Lung (tissue), 12 donors: ENCODE results near the gene NTM. TPM values are rescaled to one million over a fixed set of nuclear protein-coding genes. Genes with fewer than 3 reads are reported as not detected.

ENCODE experiments used
- ATAC-seq: fragments of 200-7000 bp; cut with Tn5 transposase; one replicate; pipeline ENCODE4 v1.9.1; 2020; ENCODE audit warnings: moderate number of reproducible peaks; ENCODE audit not compliant: insufficient read depth, low FRiP score
- DNase-seq, 3 donors: peaks; one replicate each; pipeline ENCODE4 v3.0.0-alpha.2; 2013 to 2017
- H3K27ac ChIP-seq, 2 donors: one replicate each; pipeline ENCODE4 v1.5.1; 2013; ENCODE audit warnings: mild to moderate bottlenecking in 2 of 2, moderate library complexity in 2 of 2, control low read depth in 1 of 2, inconsistent platforms in 1 of 2, low read depth in 1 of 2, low read length in 1 of 2
- H3K27me3 ChIP-seq, 3 donors: one replicate each; pipeline ENCODE4 v1.5.1; 2013; ENCODE audit warnings: low read length in 2 of 3; ENCODE audit not compliant: control insufficient read depth in 3 of 3, insufficient read depth in 3 of 3
- H3K36me3 ChIP-seq, 4 donors: one replicate each; pipeline ENCODE4 v1.5.1; 2013; ENCODE audit warnings: low read length in 4 of 4, mild to moderate bottlenecking in 1 of 4, moderate library complexity in 1 of 4; ENCODE audit not compliant: control insufficient read depth in 4 of 4, insufficient read depth in 4 of 4
- H3K4me1 ChIP-seq, 5 donors: one replicate each; pipeline ENCODE4 v1.5.1; 2013; ENCODE audit warnings: low read length in 5 of 5, mild to moderate bottlenecking in 2 of 5, moderate library complexity in 1 of 5; ENCODE audit not compliant: control insufficient read depth in 5 of 5, insufficient read depth in 5 of 5
- H3K4me3 ChIP-seq: one replicate; pipeline ENCODE4 v1.5.1; 2013; ENCODE audit warnings: mild to moderate bottlenecking, control low read depth, moderate library complexity
- H3K9ac ChIP-seq, 2 donors: one replicate each; pipeline ENCODE4 v1.5.1; 2013; ENCODE audit warnings: low read length in 2 of 2, control low read depth in 1 of 2; ENCODE audit not compliant: insufficient read depth in 1 of 2
- H3K9me3 ChIP-seq, 4 donors: one replicate each; pipeline ENCODE4 v1.5.1; 2013; ENCODE audit warnings: low read length in 3 of 4, mild to moderate bottlenecking in 1 of 4, moderate library complexity in 1 of 4; ENCODE audit not compliant: control insufficient read depth in 4 of 4, insufficient read depth in 3 of 4
- CTCF ChIP-seq: IDR thresholded peaks from 2 replicates; pipeline ENCODE4 v1.5.1; 2012; ENCODE audit warnings: mild to moderate bottlenecking; ENCODE audit errors: control extremely low read depth, extremely low read depth
- WGBS, 2 donors: extraction: QIAGEN DNeasy Blood & Tissue Kit; methylation state at CpG; one replicate each; pipeline ENCODE4 v1.1.7; 2013; 5-methylcytosine and 5-hydroxymethylcytosine counted together
- polyA plus RNA-seq, 2 donors: library from polyadenylated mRNA; stranded (reverse); fragments of 200-250 nt; gene quantifications; one replicate each; pipeline ENCODE4 v1.2.1, GENCODE V29; 2013
- total RNA-seq, 2 donors: library from RNA; depleted of rRNA in 1 of 2; stranded (reverse); fragments of >200 nt in 1 of 2; gene quantifications; one replicate each; pipeline ENCODE4 v1.2.1, GENCODE V29; 2014 to 2021
- donor health status: control.
- donor health status: control.
- donor health status: Bipolar disorder and iron deficiency.
- donor health status: healthy.
- donor health status: DM: yes; HTN: yes; CAD: no.

The NTM gene
- total and polyA plus RNA-seq, 4 donors = 0.39 to 30.9 (median 7.2) TPM

GRCh38 chr11:131463162-131463561 lies 92.7 kb downstream of the NTM start:
- Histone ChIP-seq H3K27me3 (peaks cover 0 to 17% (median 9%) of the 10 kb centered on the region in 3 donors), H3K27ac (no peak overlapping the region), H3K4me1 (peaks cover 0 to 12% (median 0%) of the 10 kb centered on the region in 5 donors), H3K9ac (no peak overlapping the region), H3K4me3 (no peak overlapping the region), H3K9me3 (no peaks in the 10 kb centered on the region), H3K36me3 (no peaks in the 10 kb centered on the region)
- ATAC-seq = no peak
- no peak for TF ChIP-seq CTCF
- 84 to 90% methylated on average over 6 of the region's 6 CpGs for WGBS, 2 donors
- DNase-seq = no peak

- Histone ChIP-seq H3K36me3 (no peaks in the 10 kb centered on the region), H3K9me3 (no peaks in the 10 kb centered on the region), H3K4me1 (peaks cover 0 to 12% (median 0%) of the 10 kb centered on the region in 5 donors), H3K9ac (no peak overlapping the region), H3K4me3 (no peak overlapping the region), H3K27me3 (peaks cover 0 to 17% (median 9%) of the 10 kb centered on the region in 3 donors), H3K27ac (no peak overlapping the region)
- peak; percentile 16 to 42 (median 19) for DNase-seq
- no peak for TF ChIP-seq CTCF
- ATAC-seq = no peak
- WGBS, 2 donors = 27 to 34% methylated on average over 23 of the region's 23 CpGs
Observed at GRCh38 chr11:131463649-131464425, 93.4 kb downstream of the NTM start.

- no peak overlapping the region for H3K4me3 ChIP-seq
- H3K27ac ChIP-seq = no peak overlapping the region
- H3K9ac ChIP-seq = no peak overlapping the region
- peaks cover 0 to 17% (median 9%) of the 10 kb centered on the region in 3 donors for H3K27me3 ChIP-seq
- no peaks in the 10 kb centered on the region for H3K36me3 ChIP-seq
- no peak for TF ChIP-seq CTCF
- peaks cover 0 to 1% (median 0%) of the 10 kb centered on the region in 4 donors for H3K9me3 ChIP-seq
- 37 to 38% methylated on average over 9 of the region's 9 CpGs for WGBS, 2 donors
- DNase-seq (peak in 2 of 3 donors; percentile 14 to 22), ATAC-seq (no peak)
- H3K4me1 ChIP-seq = peaks cover 0 to 12% (median 0%) of the 10 kb centered on the region in 5 donors
Observed at GRCh38 chr11:131464461-131464860, 94.0 kb downstream of the NTM start.
